Neural progenitor cell (in vitro differentiated cells): Measurements from ENCODE around the gene SRBD1.

Source experiments
- CTCF ChIP-seq: fragments of 200-600 bp; sonication (generic); IDR thresholded peaks from 2 replicates; pipeline ENCODE4 v1.5.1; 2017; ENCODE audit warnings: antibody characterized with exemption, mild to moderate bottlenecking
- EZH2 ChIP-seq: fragments of 200-600 bp; sonication (generic); IDR thresholded peaks from 2 replicates; pipeline ENCODE4 v1.6.1; 2017; ENCODE audit warnings: antibody characterized with exemption, mild to moderate bottlenecking, moderate library complexity

GRCh38 chr2:45422921-45423320, 188.1 kb downstream of the SRBD1 start:
- TF ChIP-seq CTCF: no peak
- TF ChIP-seq EZH2: no peak
